A549 (cell line): ENCODE measurements around the gene IGF2. TPM values are rescaled to one million over a fixed set of nuclear protein-coding genes. Genes with fewer than 3 reads are reported as not detected.
"Not testable (repeated sequence)": the region's sequence is repeated elsewhere in the genome, so short reads cannot be mapped to it uniquely, and the experiment has no call there.

Experiments
- ATAC-seq, 2 experiments: fragments of 200-7000 bp in 1 of 2; fragments of >200 bp in 1 of 2; cut with Nextera tagmentation in 1 of 2; cut with Tn5 transposase in 1 of 2; 3 replicates each; pipeline versions ENCODE4 v1.8.0 to v1.9.1; 2018 to 2020; ENCODE audit warnings: mild to moderate bottlenecking in 1 of 2, moderate library complexity in 1 of 2
- CTCF ChIA-PET: fragments of 300-600 bp; sonication (Branson Sonifier 250); formaldehyde crosslinking; extraction: SDS; loops from one replicate; lab custom pipeline; 2021; ENCODE audit warnings: antibody characterized with exemption, inconsistent platforms; lab: Yijun Ruan, JAX
- POLR2A ChIA-PET: fragments of 350-600 bp; formaldehyde crosslinking; extraction: SDS; loops from one replicate; lab custom pipeline; 2021; ENCODE audit warnings: antibody characterized with exemption, inconsistent platforms; lab: Yijun Ruan, JAX
- DNase-seq, 2 experiments: peaks; one replicate each; pipeline versions ENCODE4 v3.0.0 to v3.0.0-alpha.2; 2011 to 2016; ENCODE audit warnings: low read depth in 1 of 2, low spot score in 1 of 2
- FAIRE-seq: peaks from 2 replicates; lab custom pipeline; 2011; peaks lifted over from hg19 to GRCh38; lab: Jason Lieb, UNC
- H3K27ac ChIP-seq, 2 experiments: fragments of >200 bp; sonication (Bioruptor Twin); formaldehyde crosslinking; 3 replicates each; pipeline ENCODE4 v1.5.1; 2016 to 2017
- H3K4me1 ChIP-seq: fragments of >200 bp; sonication (Bioruptor Twin); formaldehyde crosslinking; 3 replicates; pipeline ENCODE4 v1.6.1; 2016
- H3K4me2 ChIP-seq: fragments of >200 bp; sonication (Bioruptor Twin); formaldehyde crosslinking; 3 replicates; pipeline ENCODE4 v1.6.1; 2016
- H3K4me3 ChIP-seq: fragments of >200 bp; sonication (Bioruptor Twin); formaldehyde crosslinking; 3 replicates; pipeline ENCODE4 v1.5.1; 2016
- H3K9me3 ChIP-seq: fragments of >200 bp; sonication (Bioruptor Twin); formaldehyde crosslinking; 3 replicates; pipeline ENCODE4 v1.6.1; 2016
- BHLHE40 ChIP-seq: IDR thresholded peaks from 2 replicates; pipeline ENCODE4 v1.6.1; 2012; ENCODE audit warnings: low read depth, low read length, inconsistent platforms
- CBX2 ChIP-seq: fragments of 200-600 bp; sonication (generic); IDR thresholded peaks from 2 replicates; pipeline ENCODE4 v1.6.1; 2016; ENCODE audit warnings: low read depth, mild to moderate bottlenecking, borderline replicate concordance
- EHMT2 ChIP-seq: fragments of 200-600 bp; sonication (generic); IDR thresholded peaks from 2 replicates; pipeline ENCODE4 v1.6.1; 2016; ENCODE audit warnings: antibody characterized with exemption, low read depth, mild to moderate bottlenecking, moderate library complexity
- EP300 ChIP-seq, 2 experiments: fragments of >200 bp; sonication (Bioruptor Twin); formaldehyde crosslinking; IDR thresholded peaks; 2 replicates in 1 of 2; 3 replicates in 1 of 2; pipeline ENCODE4 v1.6.1; 2016 to 2017
- HDAC2 ChIP-seq: fragments of 200-600 bp; sonication (generic); IDR thresholded peaks from 2 replicates; pipeline ENCODE4 v1.6.1; 2016
- HOXB5 ChIP-seq: fragments of 250-450 bp; sonication (Bioruptor Pico); IDR thresholded peaks from 2 replicates; pipeline ENCODE4 v1.5.0; 2020; ENCODE audit warnings: mild to moderate bottlenecking, moderate library complexity
- JUN ChIP-seq, 2 experiments: fragments of >200 bp; sonication (Bioruptor Twin); formaldehyde crosslinking; IDR thresholded peaks; 2 replicates in 1 of 2; 3 replicates in 1 of 2; pipeline ENCODE4 v1.6.1; 2016 to 2017
- JUNB ChIP-seq: fragments of >200 bp; sonication (Bioruptor Twin); formaldehyde crosslinking; IDR thresholded peaks from 2 replicates; pipeline ENCODE4 v1.6.1; 2016
- KDM5A ChIP-seq: fragments of 200-600 bp; sonication (generic); IDR thresholded peaks from 2 replicates; pipeline ENCODE4 v1.6.1; 2016; ENCODE audit warnings: antibody characterized with exemption, mild to moderate bottlenecking
- MAZ ChIP-seq: fragments of 150-350 bp; IDR thresholded peaks from 2 replicates; pipeline ENCODE4 v1.6.1; 2014; ENCODE audit warnings: antibody characterized with exemption, low read depth, low read length, borderline replicate concordance
- NR3C1 ChIP-seq: fragments of >200 bp; sonication (Bioruptor Twin); formaldehyde crosslinking; IDR thresholded peaks from 3 replicates; pipeline ENCODE4 v1.6.1; 2017
- PBX3 ChIP-seq: IDR thresholded peaks from 2 replicates; pipeline ENCODE4 v1.6.1; 2012
- PHF8 ChIP-seq: fragments of 200-600 bp; sonication (generic); IDR thresholded peaks from 2 replicates; pipeline ENCODE4 v1.6.1; 2016; ENCODE audit warnings: low read depth, mild to moderate bottlenecking, antibody characterized with exemption, moderate library complexity, borderline replicate concordance
- ZNF302 ChIP-seq: fragments of 250-450 bp; sonication (Bioruptor Pico); IDR thresholded peaks from 2 replicates; pipeline ENCODE4 v1.9.0; 2021; ENCODE audit warnings: inconsistent platforms, mild to moderate bottlenecking, moderate library complexity
- WGBS: methylation state at CpG from one replicate; pipeline ENCODE4 v1.1.6; 2017; ENCODE audit errors: missing lambda C conversion rate; 5-methylcytosine and 5-hydroxymethylcytosine counted together
- polyA plus RNA-seq, 4 experiments: library from polyadenylated mRNA; depleted of rRNA in 3 of 4; stranded (reverse); fragments of >200 nt; fragmentation: RNase III in 1 of 4; extraction: RNeasy Plus Mini Kit Qiagen cat#74134 plus additional on column Dnase treatment in 1 of 4; gene quantifications; 2 replicates in 3 of 4; 3 replicates in 1 of 4; pipeline ENCODE4 v1.2.3, GENCODE V29; 2011 to 2017
- TF ChIP-seq, protein P1 (sequence below): fragments of >200 bp; sonication (Bioruptor Twin); formaldehyde crosslinking; IDR thresholded peaks from 3 replicates; pipeline ENCODE4 v1.5.1; 2016
- TF ChIP-seq, protein P2 (sequence below): fragments of 200-600 bp; sonication (generic); IDR thresholded peaks from 2 replicates; pipeline ENCODE4 v1.6.1; 2016; ENCODE audit warnings: antibody characterized with exemption, mild to moderate bottlenecking, moderate library complexity

The IGF2 gene
- polyA plus RNA-seq, 2 of the 4 experiments (the other 2 are of a cell fraction) = 2.0 to 2.9 TPM

- 19% methylated on average over 9 of the region's 16 CpGs for WGBS
- Histone ChIP-seq H3K27ac (0 out of 6 replicates have a peak overlapping the region, but pooled peaks of 1 of the 2 experiments have one; percentile 17), H3K4me3 (no peak overlapping the region), H3K4me2 (no peak overlapping the region), H3K4me1 (peaks cover 26% of the 10 kb centered on the region)
- FAIRE-seq (no peak), DNase-seq (peak in 1 of 2 experiments; percentile 19)
- POLR2A ChIA-PET = no interaction called here
- TF ChIP-seq NR3C1 = no peak
- TF ChIP-seq, all 56 proteins: peak for 0
- no peak; a peak in 2 of 6 replicates for ATAC-seq
- CTCF ChIA-PET = interaction anchor here (0.7 to 2.2 kb wide), 5 partner anchors 15 to 249 kb away, joined by 3 to 7 read pairs (median 3); no protein-coding TSS in a partner anchor
- no peaks in the 10 kb centered on the region for H3K9me3 ChIP-seq
These were observed 39.8 kb upstream of the IGF2 start for GRCh38 chr11:2178906-2179494.

- H3K9me3 ChIP-seq, FAIRE-seq, H3K27ac ChIP-seq, DNase-seq, ATAC-seq, H3K4me2 ChIP-seq, H3K4me3 ChIP-seq, POLR2A ChIA-PET: not testable (repeated sequence)
- peaks cover 26% of the 10 kb centered on the region for H3K4me1 ChIP-seq
- CTCF ChIA-PET = interaction anchor here (0.8 to 2.2 kb wide), 6 partner anchors 8 to 243 kb away, joined by 3 to 7 read pairs (median 4); no protein-coding TSS in a partner anchor
- WGBS = 79% methylated on average over 14 of the region's 16 CpGs
These were observed 39.0 kb upstream of the IGF2 start for GRCh38 chr11:2178055-2178773.

DNA sequence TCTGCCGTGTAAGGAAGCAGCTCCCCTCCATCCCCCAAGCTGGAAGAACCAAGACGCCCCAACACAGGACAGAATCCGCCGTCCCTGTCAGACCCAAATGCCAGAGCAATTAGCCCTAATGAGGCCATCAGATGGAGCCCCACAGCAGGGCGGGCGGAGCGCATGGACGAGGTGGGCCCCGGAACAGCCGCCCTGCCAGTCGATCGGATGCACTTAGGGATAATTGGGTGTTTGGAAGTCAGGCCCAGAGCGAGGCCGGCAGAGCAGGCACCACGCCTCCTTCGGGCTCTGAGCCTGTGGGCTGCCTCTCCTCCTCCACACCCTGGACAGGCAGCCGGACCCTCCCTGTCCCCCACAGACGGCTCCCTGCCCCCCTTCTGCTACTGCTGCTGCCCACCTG is 37.9 kb upstream of the IGF2 start:
- 84% methylated on average over 18 of the region's 18 CpGs for WGBS
- Histone ChIP-seq H3K4me3 (no peak overlapping the region), H3K27ac (no peak overlapping the region), H3K4me1 (peaks cover 26% of the 10 kb centered on the region), H3K9me3 (no peaks in the 10 kb centered on the region), H3K4me2 (no peak overlapping the region)
- TF ChIP-seq BHLHE40 (no peak), KDM5A (no peak), CBX2 (no peak), ZNF302 (no peak), EHMT2 (no peak), EP300 (IDR thresholded peaks at IDR 0.05) (no peak), PBX3 (no peak), PHF8 (no peak), JUNB (no peak), MAZ (no peak), HDAC2 (no peak), HOXB5 (CRISPR knock-in tag) (no peak), JUN (IDR thresholded peaks at IDR 0.05) (no peak)
- TF ChIP-seq, protein P1, sequence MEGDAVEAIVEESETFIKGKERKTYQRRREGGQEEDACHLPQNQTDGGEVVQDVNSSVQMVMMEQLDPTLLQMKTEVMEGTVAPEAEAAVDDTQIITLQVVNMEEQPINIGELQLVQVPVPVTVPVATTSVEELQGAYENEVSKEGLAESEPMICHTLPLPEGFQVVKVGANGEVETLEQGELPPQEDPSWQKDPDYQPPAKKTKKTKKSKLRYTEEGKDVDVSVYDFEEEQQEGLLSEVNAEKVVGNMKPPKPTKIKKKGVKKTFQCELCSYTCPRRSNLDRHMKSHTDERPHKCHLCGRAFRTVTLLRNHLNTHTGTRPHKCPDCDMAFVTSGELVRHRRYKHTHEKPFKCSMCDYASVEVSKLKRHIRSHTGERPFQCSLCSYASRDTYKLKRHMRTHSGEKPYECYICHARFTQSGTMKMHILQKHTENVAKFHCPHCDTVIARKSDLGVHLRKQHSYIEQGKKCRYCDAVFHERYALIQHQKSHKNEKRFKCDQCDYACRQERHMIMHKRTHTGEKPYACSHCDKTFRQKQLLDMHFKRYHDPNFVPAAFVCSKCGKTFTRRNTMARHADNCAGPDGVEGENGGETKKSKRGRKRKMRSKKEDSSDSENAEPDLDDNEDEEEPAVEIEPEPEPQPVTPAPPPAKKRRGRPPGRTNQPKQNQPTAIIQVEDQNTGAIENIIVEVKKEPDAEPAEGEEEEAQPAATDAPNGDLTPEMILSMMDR = no peak
- TF ChIP-seq, protein P2, sequence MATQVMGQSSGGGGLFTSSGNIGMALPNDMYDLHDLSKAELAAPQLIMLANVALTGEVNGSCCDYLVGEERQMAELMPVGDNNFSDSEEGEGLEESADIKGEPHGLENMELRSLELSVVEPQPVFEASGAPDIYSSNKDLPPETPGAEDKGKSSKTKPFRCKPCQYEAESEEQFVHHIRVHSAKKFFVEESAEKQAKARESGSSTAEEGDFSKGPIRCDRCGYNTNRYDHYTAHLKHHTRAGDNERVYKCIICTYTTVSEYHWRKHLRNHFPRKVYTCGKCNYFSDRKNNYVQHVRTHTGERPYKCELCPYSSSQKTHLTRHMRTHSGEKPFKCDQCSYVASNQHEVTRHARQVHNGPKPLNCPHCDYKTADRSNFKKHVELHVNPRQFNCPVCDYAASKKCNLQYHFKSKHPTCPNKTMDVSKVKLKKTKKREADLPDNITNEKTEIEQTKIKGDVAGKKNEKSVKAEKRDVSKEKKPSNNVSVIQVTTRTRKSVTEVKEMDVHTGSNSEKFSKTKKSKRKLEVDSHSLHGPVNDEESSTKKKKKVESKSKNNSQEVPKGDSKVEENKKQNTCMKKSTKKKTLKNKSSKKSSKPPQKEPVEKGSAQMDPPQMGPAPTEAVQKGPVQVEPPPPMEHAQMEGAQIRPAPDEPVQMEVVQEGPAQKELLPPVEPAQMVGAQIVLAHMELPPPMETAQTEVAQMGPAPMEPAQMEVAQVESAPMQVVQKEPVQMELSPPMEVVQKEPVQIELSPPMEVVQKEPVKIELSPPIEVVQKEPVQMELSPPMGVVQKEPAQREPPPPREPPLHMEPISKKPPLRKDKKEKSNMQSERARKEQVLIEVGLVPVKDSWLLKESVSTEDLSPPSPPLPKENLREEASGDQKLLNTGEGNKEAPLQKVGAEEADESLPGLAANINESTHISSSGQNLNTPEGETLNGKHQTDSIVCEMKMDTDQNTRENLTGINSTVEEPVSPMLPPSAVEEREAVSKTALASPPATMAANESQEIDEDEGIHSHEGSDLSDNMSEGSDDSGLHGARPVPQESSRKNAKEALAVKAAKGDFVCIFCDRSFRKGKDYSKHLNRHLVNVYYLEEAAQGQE = no peak
- DNase-seq = no peak
- no peak for FAIRE-seq
- POLR2A ChIA-PET = no interaction called here
- no peak for ATAC-seq
- CTCF ChIA-PET = no interaction called here
